Heart right ventricle (tissue), 16 donors: ENCODE data around the gene DLX5. TPM values are rescaled to one million over a fixed set of nuclear protein-coding genes. Genes with fewer than 3 reads are reported as not detected.

Experiments used
- ATAC-seq, 8 donors: fragments of 200-7000 bp; cut with Tn5 transposase; one replicate each; pipeline ENCODE4 v1.9.1; 2020; ENCODE audit warnings: mild to moderate bottlenecking in 8 of 8, moderate library complexity in 8 of 8, moderate number of reproducible peaks in 1 of 8
- DNase-seq, 2 donors: peaks; one replicate each; pipeline ENCODE4 v3.0.0-alpha.2; 2020
- H3K27ac ChIP-seq, 10 donors: fragments of 200-600 bp; sonication (generic) in 2 of 10; one replicate each; pipeline versions ENCODE4 v1.5.0 to v1.8.0; 2020 to 2022; ENCODE audit warnings: mild to moderate bottlenecking in 3 of 10
- H3K27me3 ChIP-seq, 7 donors: fragments of 200-600 bp; one replicate each; pipeline ENCODE4 v1.8.0; 2021 to 2022; ENCODE audit warnings: mild to moderate bottlenecking in 2 of 7
- H3K36me3 ChIP-seq, 9 donors: fragments of 200-600 bp; sonication (generic) in 1 of 9; one replicate each; pipeline versions ENCODE4 v1.5.0 to v1.8.0; 2020 to 2022; ENCODE audit warnings: mild to moderate bottlenecking in 2 of 9
- H3K4me1 ChIP-seq, 9 donors: fragments of 200-600 bp; sonication (generic) in 1 of 9; one replicate each; pipeline versions ENCODE4 v1.5.0 to v1.8.0; 2020 to 2022; ENCODE audit warnings: mild to moderate bottlenecking in 4 of 9
- H3K4me3 ChIP-seq, 10 donors: fragments of 200-600 bp; sonication (generic) in 2 of 10; one replicate each; pipeline versions ENCODE4 v1.5.0 to v1.8.0; 2020 to 2022; ENCODE audit warnings: mild to moderate bottlenecking in 7 of 10, moderate library complexity in 2 of 10
- H3K9me3 ChIP-seq, 11 donors: fragments of 200-600 bp in 10 of 11; sonication (generic) in 2 of 11; one replicate each; pipeline versions ENCODE4 v1.5.0 to v1.8.0; 2013 to 2022; ENCODE audit warnings: mild to moderate bottlenecking in 2 of 11, control low read depth in 1 of 11, moderate library complexity in 1 of 11
- WGBS, 2 donors: extraction: QIAGEN DNeasy Blood & Tissue Kit; methylation state at CpG; one replicate each; pipeline ENCODE4 v1.1.7; 2013; ENCODE audit warnings: inconsistent platforms in 1 of 2; 5-methylcytosine and 5-hydroxymethylcytosine counted together
- intact Hi-C, 10 donors: fragments of 100-400 bp; cut with DNase I; formaldehyde crosslinking; loops; one replicate each; pipeline versions ENCODE4 v1.11.1 to v1.14.2; 2022
- polyA plus RNA-seq, 2 donors: library from polyadenylated mRNA; stranded (reverse); fragments of 200-250 nt; gene quantifications; one replicate each; pipeline ENCODE4 v1.2.3, GENCODE V29; 2013
- total RNA-seq, 10 donors: library from RNA; stranded (reverse); fragmentation: NEBNext Ultra II Directional in 3 of 10; extraction: Animal tissue kit (Norgen Biotek cat#: 25700) in 3 of 10; gene quantifications; one replicate each; pipeline versions ENCODE4 v1.2.1 to v1.2.4, GENCODE V29; 2021 to 2023
- TF ChIP-seq, protein P1 (sequence below), 9 donors: fragments of 200-600 bp; sonication (generic) in 2 of 9; IDR thresholded peaks; one replicate each; pipeline versions ENCODE4 v1.5.0 to v1.8.0; 2021 to 2022; ENCODE audit warnings: antibody characterized with exemption in 9 of 9, mild to moderate bottlenecking in 5 of 9, moderate library complexity in 1 of 9
- donor health status: Arrhythmogenic right ventricular cardiomyopathy.
- donor health status: ischemic (EF 13 %, LVEDD 7.1; RV severe dilation, severe dysfunction).
- donor health status: healthy with polysubstance abuse.
- donor health status: DM: no; HTN: yes; CAD: no.
- donor health status: DM: no; HTN: no; CAD: no.
- donor health status: ischemic (EF 25% LVEDD 6.9; RV normal size, moderate dysfunction).
- donor health status: ischemic (EF 25% LVEDD 5.7; RV mildly dilated, moderate dysfunction).
- donor health status: healthy.
- donor health status: DM: yes; HTN: yes; CAD: no.
- donor health status: Ischemic cardiomyopathy.
- donor health status: ischemic (EF 35%, LVEDD 5.7; RV mildly dilated, moderate dysfunction).
- donor health status: nonischemic (EF 11% LVEDD 7.7; RV severe dilation, severe dysfunction).
- donor health status: DM: yes; HTN: yes; CAD: no.
- donor health status: PGD.
- donor health status: ischemic (EF 29% LVEDD 5.4; RV normal size, mild dysfunction).
- donor health status: nonischemic (EF 23%, LVEDD 6.1; RV moderate dilation, normal function).

DLX5 gene
- total and polyA plus RNA-seq, 12 donors: 0.09 TPM; not detected in 11

DNA sequence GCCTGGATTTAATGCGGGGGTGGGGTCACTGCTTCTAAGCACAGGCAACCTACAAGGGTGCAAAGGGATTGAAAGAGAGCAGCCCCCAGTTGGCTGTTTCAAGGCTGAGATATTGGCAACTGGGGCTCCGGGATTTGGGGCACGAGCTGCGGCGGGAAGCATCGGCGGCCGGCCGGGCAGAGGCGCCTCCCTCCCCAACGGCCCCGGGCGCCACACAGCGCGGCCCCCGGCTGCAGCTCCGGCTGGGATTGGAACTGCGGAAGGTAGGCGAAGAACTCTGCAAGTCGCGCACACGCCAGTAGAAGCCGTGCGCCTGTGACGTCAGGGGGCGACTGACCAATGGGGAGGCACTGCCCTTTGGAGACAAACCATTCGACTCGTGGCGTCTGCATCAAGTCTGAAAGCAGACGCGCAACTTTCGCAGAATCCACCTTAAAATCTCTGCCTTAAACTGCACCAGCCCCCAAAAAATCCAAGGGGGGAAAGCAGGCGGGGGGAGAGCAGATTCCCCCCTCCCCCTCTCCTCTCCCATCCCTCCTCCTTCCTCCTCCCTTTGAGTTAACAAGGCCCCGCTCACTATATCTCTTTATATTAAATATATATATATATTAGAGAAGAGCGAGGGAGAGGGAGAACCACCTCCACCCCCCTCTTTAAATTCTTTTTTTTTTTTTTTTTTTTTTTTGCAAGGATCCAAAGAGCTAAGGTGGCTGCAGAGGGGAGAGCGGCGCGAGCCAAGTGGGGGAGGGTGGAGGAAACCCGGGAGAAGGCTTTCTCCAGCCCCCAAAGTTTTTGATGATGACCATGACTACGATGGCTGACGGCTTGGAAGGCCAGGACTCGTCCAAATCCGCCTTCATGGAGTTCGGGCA, 19.2 kb downstream of the DLX5 start, which contains the start of gene DLX6:
TSS of gene DLX6 (plus strand) at position 371 of the 872 bp plus-strand sequence. CDS start at position 796, 425 bp downstream.
- peaks cover 69 to 100% (median 100%) of the 10 kb centered on the region in 7 donors for H3K27me3 ChIP-seq
- H3K4me1 ChIP-seq: peaks cover 5 to 31% (median 24%) of the 10 kb centered on the region in 9 donors
- no peaks in the 10 kb centered on the region for H3K9me3 ChIP-seq
- 1 to 4% methylated on average over 44 of the region's 44 CpGs for WGBS, 2 donors
- peak in 1 of 8 donors; percentile 56 for ATAC-seq
- intact Hi-C loops: no loop called here
- H3K36me3 ChIP-seq: no peaks in the 10 kb centered on the region
- TF ChIP-seq, protein P1, sequence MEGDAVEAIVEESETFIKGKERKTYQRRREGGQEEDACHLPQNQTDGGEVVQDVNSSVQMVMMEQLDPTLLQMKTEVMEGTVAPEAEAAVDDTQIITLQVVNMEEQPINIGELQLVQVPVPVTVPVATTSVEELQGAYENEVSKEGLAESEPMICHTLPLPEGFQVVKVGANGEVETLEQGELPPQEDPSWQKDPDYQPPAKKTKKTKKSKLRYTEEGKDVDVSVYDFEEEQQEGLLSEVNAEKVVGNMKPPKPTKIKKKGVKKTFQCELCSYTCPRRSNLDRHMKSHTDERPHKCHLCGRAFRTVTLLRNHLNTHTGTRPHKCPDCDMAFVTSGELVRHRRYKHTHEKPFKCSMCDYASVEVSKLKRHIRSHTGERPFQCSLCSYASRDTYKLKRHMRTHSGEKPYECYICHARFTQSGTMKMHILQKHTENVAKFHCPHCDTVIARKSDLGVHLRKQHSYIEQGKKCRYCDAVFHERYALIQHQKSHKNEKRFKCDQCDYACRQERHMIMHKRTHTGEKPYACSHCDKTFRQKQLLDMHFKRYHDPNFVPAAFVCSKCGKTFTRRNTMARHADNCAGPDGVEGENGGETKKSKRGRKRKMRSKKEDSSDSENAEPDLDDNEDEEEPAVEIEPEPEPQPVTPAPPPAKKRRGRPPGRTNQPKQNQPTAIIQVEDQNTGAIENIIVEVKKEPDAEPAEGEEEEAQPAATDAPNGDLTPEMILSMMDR (IDR thresholded peaks at IDR 0.05): no peak
- DNase-seq: no peak
- peak within 1 kb of the TSS in 9 of 10 donors; percentile 19 to 48 (median 38) for H3K4me3 ChIP-seq
- no peak within 1 kb of the TSS for H3K27ac ChIP-seq

DNA sequence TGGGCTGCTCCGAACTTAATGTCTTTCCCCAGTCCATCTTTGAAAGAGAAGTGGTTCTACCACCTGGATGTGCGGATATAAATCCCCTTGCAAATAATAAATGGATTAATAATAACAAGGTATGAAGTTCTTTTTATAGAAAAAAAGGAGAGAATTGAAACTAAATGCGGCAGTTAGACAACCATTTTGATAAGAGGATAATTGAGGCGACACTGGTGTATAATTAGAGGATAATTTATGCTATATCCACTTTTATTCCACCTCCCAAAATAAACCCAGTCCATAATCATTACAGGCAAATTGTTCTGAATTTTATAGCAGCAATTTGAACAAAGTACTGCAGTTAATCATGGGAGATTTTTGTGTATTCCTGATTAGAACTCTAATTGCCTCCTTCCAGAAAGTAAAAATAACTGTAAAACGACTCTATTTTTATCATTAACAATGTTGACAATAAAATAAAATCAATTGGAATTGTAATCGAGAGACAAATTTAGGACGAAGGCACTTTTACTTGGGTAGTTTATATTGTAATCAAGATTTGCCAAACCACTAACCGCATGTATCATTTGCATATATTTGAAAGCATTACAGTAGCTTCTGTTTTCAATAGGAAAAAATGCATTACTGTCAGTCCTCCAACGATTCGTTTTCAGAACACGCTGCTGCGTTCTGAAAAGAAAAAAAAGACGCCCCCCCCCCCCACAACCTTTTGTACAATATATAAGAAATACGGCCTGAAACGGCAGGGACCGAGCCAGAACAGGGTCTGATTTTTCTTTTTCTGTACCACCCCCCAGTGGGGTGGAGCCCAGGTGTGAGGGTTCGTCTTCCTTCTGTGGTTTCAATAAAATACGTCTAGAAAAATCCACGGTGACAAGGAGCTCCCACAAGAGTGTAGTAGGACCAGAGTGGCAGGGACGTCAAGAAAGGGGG, 20.1 kb downstream of the DLX5 start:
- intact Hi-C loops: no loop called here
- DNase-seq: no peak
- WGBS, 2 donors: 4 to 7% methylated on average over 20 of the region's 20 CpGs
- no peak for ATAC-seq
- TF ChIP-seq, protein P1 (IDR thresholded peaks at IDR 0.05): no peak
- H3K4me1 ChIP-seq: peaks cover 5 to 31% (median 24%) of the 10 kb centered on the region in 9 donors
- H3K27ac ChIP-seq: no peak overlapping the region
- H3K36me3 ChIP-seq: no peaks in the 10 kb centered on the region
- H3K27me3 ChIP-seq: peaks cover 62 to 100% (median 100%) of the 10 kb centered on the region in 7 donors
- H3K9me3 ChIP-seq: no peaks in the 10 kb centered on the region
- H3K4me3 ChIP-seq: peak overlapping the region in 4 of 10 donors; percentile 38 to 48 (median 44)

DNA sequence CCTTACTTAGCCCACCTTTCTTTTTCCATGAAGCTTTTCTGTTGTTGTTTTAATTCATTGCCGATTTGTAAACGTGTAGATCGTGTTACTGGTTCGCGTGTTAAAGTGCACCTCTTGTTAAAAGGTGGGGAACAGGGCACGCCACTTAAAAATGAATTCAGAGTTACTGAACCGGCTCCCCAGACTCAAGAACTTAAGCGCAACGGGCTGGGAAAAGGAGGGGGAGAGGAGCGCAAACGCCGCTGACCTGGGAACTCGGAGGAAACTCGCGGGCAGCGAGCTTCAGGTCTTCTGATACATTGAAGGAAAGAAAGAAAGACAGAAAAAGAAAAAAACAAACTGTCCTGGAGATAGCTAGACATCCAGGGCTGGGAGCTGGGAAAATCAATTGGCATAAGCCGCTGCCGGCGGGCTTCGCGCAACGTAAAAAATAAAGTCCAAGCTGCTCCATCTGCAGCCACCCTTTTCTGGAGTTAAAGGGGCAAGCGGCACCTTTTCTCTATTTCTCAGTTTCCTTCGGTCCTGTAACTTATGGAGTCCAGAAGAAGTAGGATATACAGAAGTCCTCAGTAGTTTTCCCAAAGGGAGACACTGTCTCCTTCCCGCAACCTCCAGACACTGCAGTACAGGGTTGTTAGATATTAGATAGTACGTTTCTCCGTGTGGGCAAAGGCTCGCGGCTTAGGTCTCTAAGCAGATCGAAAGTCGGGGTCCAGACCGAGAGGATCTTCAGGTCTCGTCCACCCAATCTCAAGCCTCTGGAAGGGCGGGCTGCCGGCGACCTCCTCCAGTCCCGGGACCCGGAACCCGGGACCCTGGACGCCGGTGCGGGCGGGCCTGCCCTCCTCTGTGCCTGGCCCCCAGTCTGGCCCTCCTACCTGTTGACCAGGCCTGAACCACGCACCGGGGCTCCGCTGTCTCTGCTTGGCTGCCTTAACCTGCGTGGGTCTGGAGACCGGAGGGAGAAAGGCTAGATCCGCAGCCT, 21.1 kb downstream of the DLX5 start:
- no peak for DNase-seq
- peaks cover 61 to 100% (median 100%) of the 10 kb centered on the region in 7 donors for H3K27me3 ChIP-seq
- no peak overlapping the region for H3K27ac ChIP-seq
- H3K9me3 ChIP-seq: no peaks in the 10 kb centered on the region
- intact Hi-C loops: no loop called here
- no peaks in the 10 kb centered on the region for H3K36me3 ChIP-seq
- WGBS, 2 donors: 3 to 6% methylated on average over 49 of the region's 49 CpGs
- ATAC-seq: no peak
- TF ChIP-seq, protein P1 (IDR thresholded peaks at IDR 0.05): no peak
- H3K4me1 ChIP-seq: peaks cover 5 to 31% (median 24%) of the 10 kb centered on the region in 9 donors
- no peak overlapping the region for H3K4me3 ChIP-seq
